Measurements from ENCODE around the gene CRLF3.
A peak's percentile ranks its signal among the peaks of the same experiment; 100 is the strongest.

CRLF3 gene

DNA sequence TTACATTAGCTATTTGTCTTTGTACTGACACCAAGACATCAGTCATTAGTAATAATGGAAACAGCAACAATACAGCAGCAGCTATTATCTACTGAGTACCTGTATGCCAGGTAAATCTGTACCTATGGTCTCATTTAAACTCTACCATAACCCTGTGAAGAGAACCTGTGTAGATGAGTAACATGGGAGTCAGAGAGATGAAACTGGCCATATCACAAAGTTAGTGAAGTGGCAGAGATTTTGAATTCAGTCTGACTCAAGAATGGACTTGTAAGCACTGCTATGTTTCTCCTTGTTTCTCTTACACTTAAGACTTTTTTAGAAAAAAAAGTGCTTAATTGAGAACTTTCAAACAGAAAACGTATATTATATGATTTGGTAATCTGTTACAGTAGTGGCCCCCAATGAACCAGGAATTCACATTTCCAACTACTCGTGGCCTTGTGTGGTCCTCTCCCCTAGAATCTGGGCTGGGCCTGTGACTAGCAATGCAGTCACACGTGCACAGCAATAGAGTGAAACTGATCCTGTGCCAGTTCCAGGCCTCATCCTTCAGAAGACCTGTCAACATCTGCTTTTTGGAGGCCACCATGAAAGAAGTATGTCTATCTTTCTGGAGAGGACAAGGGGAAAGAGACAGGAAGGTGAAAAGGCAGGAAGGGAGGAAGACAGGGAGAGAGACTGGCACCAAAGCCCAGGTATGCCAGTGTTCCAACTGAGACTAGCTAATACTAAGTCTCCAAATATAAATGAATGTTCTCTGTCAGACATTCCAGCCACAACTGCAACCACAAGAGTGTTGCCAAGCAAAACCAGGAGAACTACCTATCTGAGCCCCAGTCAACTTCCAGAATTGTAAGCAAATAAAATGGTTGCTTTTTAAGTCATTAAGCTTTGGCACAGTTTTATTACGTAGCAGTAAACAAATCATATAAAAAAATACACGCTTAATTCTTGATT, 12.0 kb downstream of the CRLF3 start:
- Histone ChIP-seq H3K4me1 (ENCODE audit: control insufficient read depth in 1 of 2, insufficient read depth in 2 of 2, low read length in 2 of 2) (peaks cover 0 to 5% of the 10 kb centered on the region in 2 donors), H3K4me3 (ENCODE audit: low read depth in 1 of 2, low read length in 2 of 2) (no peak overlapping the region), H3K36me3 (ENCODE audit: control insufficient read depth in 1 of 2, insufficient read depth in 2 of 2, low read length in 2 of 2) (no peaks in the 10 kb centered on the region), H3K27ac (ENCODE audit: low read length) (no peak overlapping the region), H3K9me3 (ENCODE audit: control insufficient read depth in 1 of 2, low read length in 2 of 2) (no peaks in the 10 kb centered on the region), H3K27me3 (ENCODE audit: low read depth, low read length) (no peaks in the 10 kb centered on the region)

GRCh38 chr17:30809867-30810266, 14.6 kb downstream of the CRLF3 start:
- Histone ChIP-seq H3K9me3 (ENCODE audit: control insufficient read depth in 1 of 2, low read length in 2 of 2) (no peaks in the 10 kb centered on the region), H3K36me3 (ENCODE audit: control insufficient read depth in 1 of 2, insufficient read depth in 2 of 2, low read length in 2 of 2) (no peaks in the 10 kb centered on the region), H3K27ac (ENCODE audit: low read length) (no peak overlapping the region), H3K4me1 (ENCODE audit: control insufficient read depth in 1 of 2, insufficient read depth in 2 of 2, low read length in 2 of 2) (peaks cover 0 to 5% of the 10 kb centered on the region in 2 donors), H3K4me3 (ENCODE audit: low read depth in 1 of 2, low read length in 2 of 2) (no peak overlapping the region), H3K27me3 (ENCODE audit: low read depth, low read length) (no peaks in the 10 kb centered on the region)

DNA sequence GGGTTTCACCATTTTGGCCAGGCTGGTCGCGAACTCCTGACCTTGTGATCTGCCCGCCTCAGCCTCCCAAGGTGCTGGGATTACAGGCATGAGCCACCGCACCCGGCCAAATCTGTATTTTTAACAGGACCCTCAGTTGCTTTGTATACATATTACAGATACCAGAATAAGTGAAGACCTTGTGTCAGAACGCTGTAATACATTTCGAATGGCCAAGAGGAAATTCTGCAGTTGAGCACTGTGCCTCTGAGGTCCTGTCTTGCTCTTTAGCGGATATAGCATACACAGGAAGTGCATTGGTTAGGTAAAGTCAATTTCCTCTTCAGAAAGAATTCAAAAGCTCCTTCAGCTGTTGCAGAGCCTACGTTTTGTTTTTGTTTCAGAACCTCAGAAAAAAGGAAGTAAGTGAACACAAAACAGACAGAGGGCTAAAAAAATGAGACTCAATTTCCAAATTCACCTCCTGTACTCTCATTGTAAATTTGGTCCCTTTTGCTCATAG, 15.7 kb downstream of the CRLF3 start:
- Histone ChIP-seq H3K36me3 (ENCODE audit: control insufficient read depth in 1 of 2, insufficient read depth in 2 of 2, low read length in 2 of 2) (peaks cover 0 to under 1% of the 10 kb centered on the region in 2 donors), H3K4me1 (ENCODE audit: control insufficient read depth in 1 of 2, insufficient read depth in 2 of 2, low read length in 2 of 2) (peaks cover 0 to 5% of the 10 kb centered on the region in 2 donors), H3K27me3 (ENCODE audit: low read depth, low read length) (no peaks in the 10 kb centered on the region), H3K27ac (ENCODE audit: low read length) (peak overlapping the region; percentile 56), H3K4me3 (ENCODE audit: low read depth in 1 of 2, low read length in 2 of 2) (no peak overlapping the region), H3K9me3 (ENCODE audit: control insufficient read depth in 1 of 2, low read length in 2 of 2) (no peaks in the 10 kb centered on the region)

DNA sequence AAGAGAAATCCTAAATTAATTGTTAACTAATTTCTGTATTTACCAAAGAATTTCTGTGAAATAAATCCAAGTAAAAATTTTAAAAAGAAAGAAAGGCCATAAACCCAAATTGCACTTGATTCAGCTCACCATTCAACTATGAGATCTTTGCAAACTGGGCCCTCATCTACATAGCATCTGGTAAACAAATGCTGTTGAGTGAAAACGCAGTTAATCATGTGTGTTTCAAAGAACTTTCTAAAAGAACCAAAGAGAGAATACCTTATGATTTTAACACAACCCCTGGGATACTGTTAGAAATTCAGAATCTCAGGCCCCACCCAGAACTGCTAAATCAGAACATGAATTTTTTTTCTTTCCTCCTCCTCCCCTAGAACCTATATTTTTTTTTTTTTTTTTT, 16.6 kb downstream of the CRLF3 start:
- H3K27ac ChIP-seq (ENCODE audit: low read length): no peak overlapping the region
- H3K9me3 ChIP-seq (ENCODE audit: control insufficient read depth in 1 of 2, low read length in 2 of 2): no peaks in the 10 kb centered on the region
- H3K27me3 ChIP-seq (ENCODE audit: low read depth, low read length): no peaks in the 10 kb centered on the region
- peaks cover 0 to 5% of the 10 kb centered on the region in 2 donors for H3K4me1 ChIP-seq (ENCODE audit: control insufficient read depth in 1 of 2, insufficient read depth in 2 of 2, low read length in 2 of 2)
- peaks cover 0 to 8% of the 10 kb centered on the region in 2 donors for H3K36me3 ChIP-seq (ENCODE audit: control insufficient read depth in 1 of 2, insufficient read depth in 2 of 2, low read length in 2 of 2)
- H3K4me3 ChIP-seq (ENCODE audit: low read depth in 1 of 2, low read length in 2 of 2): no peak overlapping the region

DNA sequence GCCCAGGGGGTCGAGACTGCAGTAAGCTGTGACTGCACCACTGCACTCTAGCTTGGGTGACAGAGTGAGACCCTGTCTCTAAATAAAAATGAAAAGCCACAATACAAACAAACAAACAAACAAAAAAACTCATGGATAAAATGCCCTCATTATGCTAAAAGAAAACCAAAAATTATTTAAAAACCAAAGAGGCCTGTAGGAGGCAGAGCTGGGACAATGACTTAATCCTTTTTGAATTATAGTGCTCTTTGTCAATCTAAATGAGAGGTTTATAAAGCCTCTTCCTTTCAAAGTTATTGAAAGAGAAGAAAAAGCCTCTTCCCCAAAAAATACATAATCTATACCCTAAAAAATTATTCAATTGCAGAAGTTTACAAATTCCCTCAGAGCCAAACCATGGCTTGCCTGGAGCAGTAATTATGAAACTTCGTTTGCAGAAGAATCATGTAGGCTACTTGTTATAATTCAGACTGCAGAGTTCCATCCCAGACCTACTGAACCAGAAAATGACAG, 18.5 kb downstream of the CRLF3 start:
- Histone ChIP-seq H3K27ac (ENCODE audit: low read length) (no peak overlapping the region), H3K9me3 (ENCODE audit: control insufficient read depth in 1 of 2, low read length in 2 of 2) (no peaks in the 10 kb centered on the region), H3K4me1 (ENCODE audit: control insufficient read depth in 1 of 2, insufficient read depth in 2 of 2, low read length in 2 of 2) (peaks cover 0 to 5% of the 10 kb centered on the region in 2 donors), H3K27me3 (ENCODE audit: low read depth, low read length) (no peaks in the 10 kb centered on the region), H3K4me3 (ENCODE audit: low read depth in 1 of 2, low read length in 2 of 2) (no peak overlapping the region), H3K36me3 (ENCODE audit: control insufficient read depth in 1 of 2, insufficient read depth in 2 of 2, low read length in 2 of 2) (peaks cover 3 to 19% of the 10 kb centered on the region in 2 donors)

- Histone ChIP-seq H3K27ac (ENCODE audit: low read length) (no peak overlapping the region), H3K4me1 (ENCODE audit: control insufficient read depth in 1 of 2, insufficient read depth in 2 of 2, low read length in 2 of 2) (no peaks in the 10 kb centered on the region), H3K9me3 (ENCODE audit: control insufficient read depth in 1 of 2, low read length in 2 of 2) (no peaks in the 10 kb centered on the region), H3K4me3 (ENCODE audit: low read depth in 1 of 2, low read length in 2 of 2) (no peak overlapping the region), H3K36me3 (ENCODE audit: control insufficient read depth in 1 of 2, insufficient read depth in 2 of 2, low read length in 2 of 2) (peaks cover 10 to 25% of the 10 kb centered on the region in 2 donors), H3K27me3 (ENCODE audit: low read depth, low read length) (no peaks in the 10 kb centered on the region)
Observed at GRCh38 chr17:30801671-30802070, 22.8 kb downstream of the CRLF3 start.

DNA sequence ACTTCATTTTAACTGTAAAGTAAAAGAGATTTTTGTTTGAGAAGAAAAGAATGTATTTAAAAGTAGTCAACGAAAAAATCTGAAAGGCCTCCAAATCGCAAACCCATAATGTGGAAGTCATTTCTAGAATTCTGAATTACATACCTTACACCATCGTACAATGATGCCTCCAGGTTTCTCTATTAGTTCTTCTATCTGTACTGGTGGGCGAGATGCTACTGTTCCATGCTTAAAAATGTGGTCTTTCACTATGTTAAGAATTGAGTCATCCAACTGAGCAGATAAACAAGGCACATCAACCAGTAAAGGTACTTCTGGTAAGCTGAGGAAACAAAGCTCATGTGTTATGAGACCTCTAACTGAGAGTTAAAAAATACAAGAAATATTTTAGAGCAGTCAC, 28.5 kb downstream of the CRLF3 start:
- Histone ChIP-seq H3K36me3 (ENCODE audit: control insufficient read depth in 1 of 2, insufficient read depth in 2 of 2, low read length in 2 of 2) (peaks cover 15 to 46% of the 10 kb centered on the region in 2 donors), H3K27ac (ENCODE audit: low read length) (no peak overlapping the region), H3K4me1 (ENCODE audit: control insufficient read depth in 1 of 2, insufficient read depth in 2 of 2, low read length in 2 of 2) (no peaks in the 10 kb centered on the region), H3K9me3 (ENCODE audit: control insufficient read depth in 1 of 2, low read length in 2 of 2) (no peaks in the 10 kb centered on the region), H3K27me3 (ENCODE audit: low read depth, low read length) (no peaks in the 10 kb centered on the region), H3K4me3 (ENCODE audit: low read depth in 1 of 2, low read length in 2 of 2) (no peak overlapping the region)

DNA sequence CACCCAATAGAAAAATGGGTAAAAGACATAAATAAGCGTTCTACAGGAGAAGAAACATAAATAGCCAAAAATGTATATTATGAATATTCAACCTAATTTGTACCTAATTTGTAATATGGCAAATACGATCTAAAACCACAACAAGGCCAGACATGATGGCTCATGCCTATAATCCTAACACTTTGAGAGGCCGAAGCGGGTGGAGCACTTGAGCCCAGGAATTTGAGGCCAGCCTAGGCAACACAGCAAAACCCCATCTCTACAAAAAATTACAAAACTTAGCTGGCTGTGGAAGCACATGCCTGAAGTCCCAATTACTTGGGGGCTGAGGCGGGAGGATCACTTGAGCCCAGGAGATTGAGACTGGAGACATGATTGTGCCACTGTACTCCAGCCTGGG, 30.1 kb downstream of the CRLF3 start:
- H3K9me3 ChIP-seq (ENCODE audit: control insufficient read depth in 1 of 2, low read length in 2 of 2): no peaks in the 10 kb centered on the region
- H3K36me3 ChIP-seq (ENCODE audit: control insufficient read depth in 1 of 2, insufficient read depth in 2 of 2, low read length in 2 of 2): peaks cover 17 to 47% of the 10 kb centered on the region in 2 donors
- H3K4me1 ChIP-seq (ENCODE audit: control insufficient read depth in 1 of 2, insufficient read depth in 2 of 2, low read length in 2 of 2): no peaks in the 10 kb centered on the region
- H3K4me3 ChIP-seq (ENCODE audit: low read depth in 1 of 2, low read length in 2 of 2): no peak overlapping the region
- H3K27ac ChIP-seq (ENCODE audit: low read length): no peak overlapping the region
- no peaks in the 10 kb centered on the region for H3K27me3 ChIP-seq (ENCODE audit: low read depth, low read length)

- no peaks in the 10 kb centered on the region for H3K9me3 ChIP-seq (ENCODE audit: control insufficient read depth in 1 of 2, low read length in 2 of 2)
- H3K4me1 ChIP-seq (ENCODE audit: control insufficient read depth in 1 of 2, insufficient read depth in 2 of 2, low read length in 2 of 2): no peaks in the 10 kb centered on the region
- no peaks in the 10 kb centered on the region for H3K27me3 ChIP-seq (ENCODE audit: low read depth, low read length)
- no peak overlapping the region for H3K4me3 ChIP-seq (ENCODE audit: low read depth in 1 of 2, low read length in 2 of 2)
- H3K27ac ChIP-seq (ENCODE audit: low read length): no peak overlapping the region
- peaks cover 17 to 53% of the 10 kb centered on the region in 2 donors for H3K36me3 ChIP-seq (ENCODE audit: control insufficient read depth in 1 of 2, insufficient read depth in 2 of 2, low read length in 2 of 2)
Observed at GRCh38 chr17:30793282-30793977, 31.1 kb downstream of the CRLF3 start.

DNA sequence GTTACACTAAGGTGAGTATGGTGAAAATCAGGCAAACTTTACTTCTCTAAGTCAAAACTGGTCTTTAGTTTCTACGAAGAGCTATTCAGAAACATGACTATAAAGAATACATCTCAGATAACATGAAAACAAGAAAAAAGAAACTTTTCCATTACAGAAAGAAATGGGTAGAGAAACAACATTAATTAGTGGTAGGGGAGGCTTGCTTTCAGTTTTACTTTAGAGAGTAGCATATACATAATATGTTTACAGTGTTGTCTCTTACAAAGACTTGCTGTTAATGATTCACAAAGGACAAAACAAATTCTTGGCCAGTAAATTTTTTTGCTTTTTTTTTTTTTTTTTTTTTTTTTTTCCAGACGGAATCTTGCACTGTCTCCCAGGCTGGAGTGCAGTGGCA, 34.2 kb downstream of the CRLF3 start:
- no peaks in the 10 kb centered on the region for H3K27me3 ChIP-seq (ENCODE audit: low read depth, low read length)
- no peaks in the 10 kb centered on the region for H3K9me3 ChIP-seq (ENCODE audit: control insufficient read depth in 1 of 2, low read length in 2 of 2)
- H3K4me1 ChIP-seq (ENCODE audit: control insufficient read depth in 1 of 2, insufficient read depth in 2 of 2, low read length in 2 of 2): no peaks in the 10 kb centered on the region
- peak overlapping the region; percentile 13 for H3K27ac ChIP-seq (ENCODE audit: low read length)
- H3K36me3 ChIP-seq (ENCODE audit: control insufficient read depth in 1 of 2, insufficient read depth in 2 of 2, low read length in 2 of 2): peaks cover 21 to 59% of the 10 kb centered on the region in 2 donors
- no peak overlapping the region for H3K4me3 ChIP-seq (ENCODE audit: low read depth in 1 of 2, low read length in 2 of 2)

DNA sequence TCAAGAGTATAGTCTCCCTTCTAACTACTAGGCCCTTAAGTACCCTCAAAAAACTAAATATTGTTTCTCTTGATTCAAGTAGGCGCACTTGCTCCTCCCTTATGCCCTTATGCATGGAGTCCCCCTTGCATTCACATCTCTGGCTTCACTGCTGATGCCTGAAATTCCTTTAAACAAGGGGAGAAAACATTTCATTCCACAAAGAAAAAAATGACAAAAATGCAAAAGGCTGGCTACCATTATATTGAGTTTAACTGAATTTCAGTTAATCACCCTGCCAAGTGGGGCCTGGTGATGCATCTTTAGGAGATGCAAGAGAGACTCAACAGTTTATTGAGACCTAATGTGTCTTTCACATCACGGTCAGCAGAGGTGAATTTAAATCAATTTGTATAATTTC, 35.6 kb downstream of the CRLF3 start:
- no peak overlapping the region for H3K27ac ChIP-seq (ENCODE audit: low read length)
- H3K36me3 ChIP-seq (ENCODE audit: control insufficient read depth in 1 of 2, insufficient read depth in 2 of 2, low read length in 2 of 2): peaks cover 12 to 54% of the 10 kb centered on the region in 2 donors
- no peak overlapping the region for H3K4me3 ChIP-seq (ENCODE audit: low read depth in 1 of 2, low read length in 2 of 2)

More for the DNA sequence above, 35.6 kb downstream of the CRLF3 start:
- Histone ChIP-seq H3K27me3 (ENCODE audit: low read depth, low read length) (no peaks in the 10 kb centered on the region), H3K4me1 (ENCODE audit: control insufficient read depth in 1 of 2, insufficient read depth in 2 of 2, low read length in 2 of 2) (no peaks in the 10 kb centered on the region), H3K9me3 (ENCODE audit: control insufficient read depth in 1 of 2, low read length in 2 of 2) (no peaks in the 10 kb centered on the region)
